ENCODE measurements around the gene ZMIZ1.

GRCh38 chr10:79270466-79271246 is 201.9 kb downstream of the ZMIZ1 start:
- no peak for TF ChIP-seq ZNF274 (IDR thresholded peaks at IDR 0.05; ENCODE audit: low read depth, low read length)
- no peak for TF ChIP-seq YY1 (IDR thresholded peaks at IDR 0.05; ENCODE audit: insufficient read depth, insufficient read length)

Measured in NT2/D1 (cell line).